K562 (cell line): ENCODE results near the gene CRLF1. TPM values are rescaled to one million over a fixed set of nuclear protein-coding genes. Genes with fewer than 3 reads are reported as not detected.

ENCODE experiments used
- CTCFL ChIP-seq: IDR thresholded peaks from 2 replicates; pipeline ENCODE4 v1.6.1; 2011; ENCODE audit warnings: borderline replicate concordance, low read depth, mild to moderate bottlenecking, moderate library complexity, low read length; ENCODE audit not compliant: insufficient read depth, poor library complexity, severe bottlenecking
- ETS1 ChIP-seq: conservative IDR thresholded peaks from 2 replicates; pipeline ENCODE4 v1.6.1; 2011; ENCODE audit warnings: low read depth, mild to moderate bottlenecking, low read length; ENCODE audit not compliant: control insufficient read depth
- SMARCE1 ChIP-seq: fragments of 450-650 bp; IDR thresholded peaks from 2 replicates; pipeline ENCODE4 v1.7.1; 2016; ENCODE audit warnings: mild to moderate bottlenecking
- THAP7 ChIP-seq: fragments of 250-450 bp; sonication (Bioruptor Pico); IDR thresholded peaks from 2 replicates; pipeline ENCODE4 v1.5.0; 2021
- ZBTB40 ChIP-seq, 2 experiments: fragments of 450-650 bp in 1 of 2; sonication (generic) in 1 of 2; formaldehyde crosslinking in 1 of 2; IDR thresholded peaks; 2 replicates each; pipeline versions ENCODE4 v1.7.1 to v1.9.0; 2016 to 2022; ENCODE audit warnings: inconsistent platforms in 1 of 2, mild to moderate bottlenecking in 1 of 2, missing genetic modification reagents in 1 of 2
- ZBTB43 ChIP-seq: sonication (generic); formaldehyde crosslinking; IDR thresholded peaks from 2 replicates; pipeline ENCODE4 v1.8.0; 2023; ENCODE audit warnings: mild to moderate bottlenecking, missing genetic modification reagents
- ZHX1 ChIP-seq: fragments of 150-350 bp; conservative IDR thresholded peaks from 2 replicates; pipeline ENCODE4 v1.6.1; 2014; ENCODE audit warnings: low read length
- polyA plus RNA-seq, 8 experiments: library from polyadenylated mRNA; depleted of rRNA in 4 of 8; stranded (reverse) in 5 of 8; unstranded in 3 of 8; fragments of >200 nt; fragmentation: Nextera tagmentation in 2 of 8; fragmentation: Illumina TruSeq in 1 of 8; extraction: Ambion mirVana in 2 of 8; extraction: Trizol in 1 of 8; gene quantifications; 2 replicates each; pipeline versions ENCODE4 v1.2.1 to v1.2.3, GENCODE V29; 2011 to 2014; ENCODE audit warnings: inconsistent platforms in 1 of 8, missing spikeins in 1 of 8
- total RNA-seq, 7 experiments: library from RNA; depleted of rRNA in 6 of 7; stranded (reverse); fragments of >200 nt in 6 of 7; fragmentation: Illumina TruSeq in 2 of 7; extraction: Trizol in 2 of 7; gene quantifications; 2 replicates each; pipeline versions ENCODE4 v1.2.1 to v1.2.3, GENCODE V29; 2011 to 2021; ENCODE audit warnings: low replicate concordance in 1 of 7

Gene CRLF1
- total and polyA plus RNA-seq, 9 of the 15 experiments (the other 6 are each of a cell fraction or from before 2014, with no cell fraction given), result 0.85 to 3.6 (median 1.7) TPM

GRCh38 chr19:18557411-18558201, 49.0 kb downstream of the CRLF1 start, which contains the start of gene KXD1 (continued):
- TF ChIP-seq THAP7 (CRISPR knock-in tag) (no peak), ETS1 (peak; percentile 81), ZBTB43 (no peak), ZBTB40 (IDR thresholded peaks at IDR 0.05) (peak; percentile 62; the same call in 1 of the 2 replicates), ZBTB40 (CRISPR knock-in tag; IDR thresholded peaks at IDR 0.05) (no peak), SMARCE1 (no peak), ZHX1 (no peak), CTCFL (no peak)
